ENCODE measurements around the gene FOXP1. TPM values are rescaled to one million over a fixed set of nuclear protein-coding genes. Genes with fewer than 3 reads are reported as not detected.

The FOXP1 gene
- total and polyA plus RNA-seq, 2 of the 8 experiments (the other 6 are each of a cell fraction or from before 2014, with no cell fraction given): 13.9 to 25.4 TPM

DNA sequence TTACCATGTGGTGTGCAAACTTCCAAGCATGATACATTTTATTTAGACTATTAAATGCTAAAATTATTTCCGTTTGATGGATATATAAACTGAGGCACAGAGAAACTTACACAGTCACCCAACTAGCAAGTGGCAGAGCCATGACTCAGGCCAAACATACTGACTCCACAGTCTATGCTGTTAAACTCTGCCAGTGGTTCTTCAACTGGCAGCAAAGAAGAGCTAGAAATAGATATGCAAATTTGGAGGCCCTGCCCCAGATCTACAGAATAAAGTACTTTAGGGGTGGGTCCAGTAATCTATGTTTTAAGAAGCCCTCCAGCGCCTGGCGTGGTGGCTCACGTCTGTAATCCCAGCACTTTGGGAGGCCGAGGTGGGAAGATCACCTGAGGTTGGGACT lies 400.0 kb downstream of the FOXP1 start:
- Histone ChIP-seq H3K9me3 (ENCODE audit: insufficient read depth in 2 of 2, low read depth in 1 of 2, low read length in 1 of 2) (no peaks in the 10 kb centered on the region), H3K4ac (replicated peaks; ENCODE audit: insufficient read length, low read depth, low read length) (no peak overlapping the region), H2AFZ (ENCODE audit: low read length) (no peak overlapping the region), H3K56ac (replicated peaks; ENCODE audit: insufficient read length, low read depth, low read length) (no peak overlapping the region), H2BK20ac (ENCODE audit: low read length) (no peak overlapping the region), H3K27me3 (replicated peaks in 1 of 4; ENCODE audit: control insufficient read depth in 3 of 4, extremely low read depth in 1 of 4, insufficient read depth in 3 of 4, low read length in 3 of 4) (no peaks in the 10 kb centered on the region), H4K20me1 (replicated peaks in 1 of 2; ENCODE audit: control insufficient read depth in 1 of 2, insufficient read depth in 2 of 2, low read length in 2 of 2) (no peaks in the 10 kb centered on the region), H3K79me2 (ENCODE audit: control insufficient read depth in 1 of 2, insufficient read depth in 2 of 2, low read length in 2 of 2) (no peaks in the 10 kb centered on the region), H4K5ac (ENCODE audit: insufficient read length, low read depth, low read length) (no peak overlapping the region), H2AK5ac (ENCODE audit: low read depth, low read length) (no peak overlapping the region), H3K79me1 (ENCODE audit: low read depth, low read length) (no peaks in the 10 kb centered on the region), H3K27ac (ENCODE audit: low read depth, low read length) (no peak overlapping the region), H3K4me1 (replicated peaks in 1 of 4; ENCODE audit: control insufficient read depth in 3 of 4, insufficient read depth in 4 of 4, low read length in 3 of 4) (no peaks in the 10 kb centered on the region), H2BK5ac (ENCODE audit: low read depth, low read length) (no peak overlapping the region), H2BK120ac (replicated peaks; ENCODE audit: low read depth, low read length) (no peak overlapping the region), H3K23me2 (ENCODE audit: low read depth, low read length) (no peaks in the 10 kb centered on the region), H3K18ac (ENCODE audit: extremely low read depth, low read length) (no peak overlapping the region), H3K4me2 (ENCODE audit: insufficient read depth in 1 of 2, low read depth in 2 of 2, low read length in 2 of 2) (no peak overlapping the region), H3K23ac (ENCODE audit: insufficient read length) (no peak overlapping the region), H3K4me3 (ENCODE audit: extremely low read depth in 1 of 4, insufficient read depth in 2 of 4, low read depth in 3 of 4, low read length in 4 of 4) (no peak overlapping the region), H4K91ac (replicated peaks; ENCODE audit: insufficient read length, low read length) (no peak overlapping the region), H2BK15ac (ENCODE audit: low read length) (no peak overlapping the region), H2BK12ac (ENCODE audit: low read depth, low read length) (no peak overlapping the region), H3K9ac (replicated peaks in 1 of 4; ENCODE audit: extremely low read depth in 1 of 4, low read depth in 3 of 4, low read length in 3 of 4) (no peak overlapping the region), H4K8ac (ENCODE audit: extremely low read depth, insufficient read depth, low read length) (no peak overlapping the region), H3K14ac (ENCODE audit: insufficient read length) (no peak overlapping the region), H3K36me3 (ENCODE audit: control insufficient read depth in 2 of 4, insufficient read depth in 4 of 4, low read length in 3 of 4) (peaks cover 0 to 4% (median 0%) of the 10 kb centered on the region in 4 experiments; a peak in 1 of 8 replicates)
- DNase-seq (ENCODE audit: low read depth in 1 of 2, low spot score in 2 of 2) (no peak), FAIRE-seq (no peak)
- 86% methylated on average over 5 of the region's 5 CpGs; no CpG with 5 or more reads in 1 of the 2 experiments for WGBS, 2 experiments (ENCODE audit: extremely low coverage in 1 of 2, insufficient coverage in 1 of 2, insufficient read length in 1 of 2, insufficient replicate concordance in 2 of 2, low coverage in 1 of 2, low lambda C conversion rate in 2 of 2, missing lambda C conversion rate in 1 of 2)
- POLR2A ChIA-PET (ENCODE audit: partially characterized antibody): no interaction called here
- CTCF ChIA-PET (ENCODE audit: partially characterized antibody): interaction anchor here (0.7 to 1.3 kb wide), 2 partner anchors 30 to 41 kb away, joined by 3 read pairs; no protein-coding TSS in a partner anchor
- TF ChIP-seq CHD2 (IDR thresholded peaks at IDR 0.05; ENCODE audit: low read length) (no peak), SUZ12 (IDR thresholded peaks at IDR 0.05; ENCODE audit: low read length) (no peak), SP1 (IDR thresholded peaks at IDR 0.05; ENCODE audit: low read depth, low read length) (no peak), ATF3 (IDR thresholded peaks at IDR 0.05; ENCODE audit: insufficient read depth, low read depth, low read length) (no peak), RFX5 (IDR thresholded peaks at IDR 0.05; ENCODE audit: borderline replicate concordance, low read depth, low read length) (no peak), PHF8 (conservative IDR thresholded peaks at IDR 0.05; ENCODE audit: low read depth, low read length) (no peak), EZH2 (IDR thresholded peaks at IDR 0.05; ENCODE audit: low read depth, low read length, severe bottlenecking) (no peak), SIN3A (conservative IDR thresholded peaks at IDR 0.05 in 1 of 2, IDR thresholded peaks at IDR 0.05 in 1 of 2; ENCODE audit: low read depth in 1 of 2, low read length in 2 of 2) (no peak), ASH2L (IDR thresholded peaks at IDR 0.05; ENCODE audit: low read length) (no peak), TBP (IDR thresholded peaks at IDR 0.05; ENCODE audit: low read depth, low read length) (no peak), TEAD4 (IDR thresholded peaks at IDR 0.05; ENCODE audit: low read depth, low read length) (no peak), JUND (IDR thresholded peaks at IDR 0.05; ENCODE audit: low read length) (no peak)
- TF ChIP-seq, protein P1, sequence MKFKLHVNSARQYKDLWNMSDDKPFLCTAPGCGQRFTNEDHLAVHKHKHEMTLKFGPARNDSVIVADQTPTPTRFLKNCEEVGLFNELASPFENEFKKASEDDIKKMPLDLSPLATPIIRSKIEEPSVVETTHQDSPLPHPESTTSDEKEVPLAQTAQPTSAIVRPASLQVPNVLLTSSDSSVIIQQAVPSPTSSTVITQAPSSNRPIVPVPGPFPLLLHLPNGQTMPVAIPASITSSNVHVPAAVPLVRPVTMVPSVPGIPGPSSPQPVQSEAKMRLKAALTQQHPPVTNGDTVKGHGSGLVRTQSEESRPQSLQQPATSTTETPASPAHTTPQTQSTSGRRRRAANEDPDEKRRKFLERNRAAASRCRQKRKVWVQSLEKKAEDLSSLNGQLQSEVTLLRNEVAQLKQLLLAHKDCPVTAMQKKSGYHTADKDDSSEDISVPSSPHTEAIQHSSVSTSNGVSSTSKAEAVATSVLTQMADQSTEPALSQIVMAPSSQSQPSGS (IDR thresholded peaks at IDR 0.05; ENCODE audit: low read length): no peak

All from H1 (cell line).